IMR-90 (cell line): ENCODE data around the gene DCUN1D3.

Experiments used
- CEBPB ChIP-seq: IDR thresholded peaks from 2 replicates; pipeline ENCODE4 v1.6.1; 2012; ENCODE audit warnings: low read depth, low read length, improper control_type of control experiment
- FOS ChIP-seq: fragments of 150-350 bp; IDR thresholded peaks from 2 replicates; pipeline ENCODE4 v1.6.1; 2016; ENCODE audit warnings: low read depth, low read length
- MAFK ChIP-seq: IDR thresholded peaks from 2 replicates; pipeline ENCODE4 v1.6.1; 2012; ENCODE audit warnings: low read depth, low read length, improper control_type of control experiment
- MAZ ChIP-seq: IDR thresholded peaks from 2 replicates; pipeline ENCODE4 v1.6.1; 2012; ENCODE audit warnings: low read depth, mild to moderate bottlenecking, low read length, improper control_type of control experiment, moderate library complexity, borderline replicate concordance
- POLR2A ChIP-seq: IDR thresholded peaks from 2 replicates; pipeline ENCODE4 v1.6.1; 2012; ENCODE audit warnings: mild to moderate bottlenecking, low read depth, low read length
- RAD21 ChIP-seq: IDR thresholded peaks from 2 replicates; pipeline ENCODE4 v1.6.1; 2012; ENCODE audit warnings: low read length, improper control_type of control experiment
- RFX5 ChIP-seq: IDR thresholded peaks from 2 replicates; pipeline ENCODE4 v1.8.0; 2012; ENCODE audit warnings: low read depth, mild to moderate bottlenecking, low read length, moderate library complexity
- SMC3 ChIP-seq: fragments of 150-350 bp; IDR thresholded peaks from 2 replicates; pipeline ENCODE4 v1.6.1; 2016; ENCODE audit warnings: low read depth, mild to moderate bottlenecking, antibody characterized with exemption, low read length, moderate library complexity
- TF ChIP-seq, protein P1 (sequence below): conservative IDR thresholded peaks from 2 replicates; pipeline ENCODE4 v1.5.1; 2012; ENCODE audit warnings: mild to moderate bottlenecking, low read depth, low read length, improper control_type of control experiment
- TF ChIP-seq, protein P2 (sequence below): fragments of 150-350 bp; IDR thresholded peaks from 2 replicates; pipeline ENCODE4 v1.6.1; 2017; ENCODE audit warnings: mild to moderate bottlenecking, antibody characterized with exemption, low read length, low read depth
- TF ChIP-seq, protein P3 (sequence below): fragments of 150-350 bp; IDR thresholded peaks from 2 replicates; pipeline ENCODE4 v1.6.1; 2016; ENCODE audit warnings: low read depth, mild to moderate bottlenecking, low read length, moderate library complexity, borderline replicate concordance

DNA sequence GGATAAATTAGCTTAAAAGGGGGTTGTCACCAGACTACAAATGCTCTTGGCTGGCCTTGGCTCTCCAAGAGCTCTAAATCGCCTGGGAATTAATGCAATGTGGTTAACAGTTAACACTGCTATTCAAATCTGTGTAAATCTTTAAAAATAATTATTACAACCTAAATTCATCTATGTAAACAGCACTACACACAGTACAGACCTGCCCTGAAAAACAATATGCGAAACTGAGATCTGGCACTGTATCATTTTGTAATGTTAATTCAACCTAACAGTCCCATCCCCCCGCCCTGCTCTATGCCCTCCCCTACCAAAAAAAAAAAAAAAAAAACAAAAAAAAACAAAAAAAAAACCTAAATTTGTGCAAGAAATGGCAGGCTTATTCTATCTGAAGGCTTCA is 40.9 kb downstream of the DCUN1D3 start:
- TF ChIP-seq, protein P1, sequence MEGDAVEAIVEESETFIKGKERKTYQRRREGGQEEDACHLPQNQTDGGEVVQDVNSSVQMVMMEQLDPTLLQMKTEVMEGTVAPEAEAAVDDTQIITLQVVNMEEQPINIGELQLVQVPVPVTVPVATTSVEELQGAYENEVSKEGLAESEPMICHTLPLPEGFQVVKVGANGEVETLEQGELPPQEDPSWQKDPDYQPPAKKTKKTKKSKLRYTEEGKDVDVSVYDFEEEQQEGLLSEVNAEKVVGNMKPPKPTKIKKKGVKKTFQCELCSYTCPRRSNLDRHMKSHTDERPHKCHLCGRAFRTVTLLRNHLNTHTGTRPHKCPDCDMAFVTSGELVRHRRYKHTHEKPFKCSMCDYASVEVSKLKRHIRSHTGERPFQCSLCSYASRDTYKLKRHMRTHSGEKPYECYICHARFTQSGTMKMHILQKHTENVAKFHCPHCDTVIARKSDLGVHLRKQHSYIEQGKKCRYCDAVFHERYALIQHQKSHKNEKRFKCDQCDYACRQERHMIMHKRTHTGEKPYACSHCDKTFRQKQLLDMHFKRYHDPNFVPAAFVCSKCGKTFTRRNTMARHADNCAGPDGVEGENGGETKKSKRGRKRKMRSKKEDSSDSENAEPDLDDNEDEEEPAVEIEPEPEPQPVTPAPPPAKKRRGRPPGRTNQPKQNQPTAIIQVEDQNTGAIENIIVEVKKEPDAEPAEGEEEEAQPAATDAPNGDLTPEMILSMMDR = no peak
- TF ChIP-seq RAD21 = no peak
- TF ChIP-seq, protein P2, sequence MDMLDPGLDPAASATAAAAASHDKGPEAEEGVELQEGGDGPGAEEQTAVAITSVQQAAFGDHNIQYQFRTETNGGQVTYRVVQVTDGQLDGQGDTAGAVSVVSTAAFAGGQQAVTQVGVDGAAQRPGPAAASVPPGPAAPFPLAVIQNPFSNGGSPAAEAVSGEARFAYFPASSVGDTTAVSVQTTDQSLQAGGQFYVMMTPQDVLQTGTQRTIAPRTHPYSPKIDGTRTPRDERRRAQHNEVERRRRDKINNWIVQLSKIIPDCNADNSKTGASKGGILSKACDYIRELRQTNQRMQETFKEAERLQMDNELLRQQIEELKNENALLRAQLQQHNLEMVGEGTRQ = no peak
- no peak for TF ChIP-seq CEBPB
- no peak for TF ChIP-seq MAFK
- TF ChIP-seq MAZ = no peak
- TF ChIP-seq SMC3 = no peak
- TF ChIP-seq, protein P3, sequence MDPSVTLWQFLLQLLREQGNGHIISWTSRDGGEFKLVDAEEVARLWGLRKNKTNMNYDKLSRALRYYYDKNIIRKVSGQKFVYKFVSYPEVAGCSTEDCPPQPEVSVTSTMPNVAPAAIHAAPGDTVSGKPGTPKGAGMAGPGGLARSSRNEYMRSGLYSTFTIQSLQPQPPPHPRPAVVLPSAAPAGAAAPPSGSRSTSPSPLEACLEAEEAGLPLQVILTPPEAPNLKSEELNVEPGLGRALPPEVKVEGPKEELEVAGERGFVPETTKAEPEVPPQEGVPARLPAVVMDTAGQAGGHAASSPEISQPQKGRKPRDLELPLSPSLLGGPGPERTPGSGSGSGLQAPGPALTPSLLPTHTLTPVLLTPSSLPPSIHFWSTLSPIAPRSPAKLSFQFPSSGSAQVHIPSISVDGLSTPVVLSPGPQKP = no peak
- TF ChIP-seq RFX5 = no peak
- no peak for TF ChIP-seq POLR2A
- TF ChIP-seq FOS = no peak
